CD4-positive, alpha-beta T cell treated with Interleukin-6 for 4 hours (primary cell): ENCODE data around the gene DARS2.
"Not testable (repeated sequence)": the region's sequence is repeated elsewhere in the genome, so short reads cannot be mapped to it uniquely, and the experiment has no call there.

ENCODE experiments used
- DNase-seq: peaks from one replicate; pipeline ENCODE4 v3.0.0-alpha.2; 2020; ENCODE audit warnings: mixed read lengths

Gene DARS2

GRCh38 chr1:173862769-173863223 is 38.3 kb downstream of the DARS2 start:
- DNase-seq = no peak

- no peak for DNase-seq
Measured at GRCh38 chr1:173863224-173864161, 39.0 kb downstream of the DARS2 start.

DNA sequence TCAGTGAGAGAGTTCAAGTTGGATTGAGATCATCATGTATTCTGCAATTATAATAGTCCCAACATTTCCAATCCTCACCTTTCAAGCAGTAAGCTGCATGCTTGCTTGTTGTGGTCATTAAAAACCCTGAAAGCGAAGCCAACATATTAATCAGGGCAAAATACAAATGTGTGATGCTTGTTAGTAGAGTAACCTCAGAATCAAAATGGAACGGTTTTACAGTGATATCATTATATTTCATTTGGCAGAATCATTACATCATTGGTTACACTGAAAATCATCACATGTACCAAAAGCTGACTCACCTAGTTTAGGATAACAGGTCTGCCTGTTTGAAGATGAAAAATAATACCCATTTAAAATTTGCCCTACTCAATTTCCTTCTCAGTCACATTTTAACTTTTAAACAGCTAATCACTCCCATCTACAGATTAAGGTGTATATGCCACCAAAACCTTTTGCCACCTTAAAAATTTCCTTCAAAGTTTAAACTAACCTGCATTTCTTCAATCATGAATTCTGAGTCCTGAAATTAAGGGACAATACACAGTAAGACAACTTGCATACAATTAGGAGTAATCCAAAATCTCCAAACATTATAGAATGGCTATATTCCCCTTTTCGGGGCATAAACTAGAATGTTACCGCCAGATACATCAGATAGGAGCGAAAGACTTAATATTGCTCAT is 39.9 kb downstream of the DARS2 start:
- DNase-seq = no peak

DNA sequence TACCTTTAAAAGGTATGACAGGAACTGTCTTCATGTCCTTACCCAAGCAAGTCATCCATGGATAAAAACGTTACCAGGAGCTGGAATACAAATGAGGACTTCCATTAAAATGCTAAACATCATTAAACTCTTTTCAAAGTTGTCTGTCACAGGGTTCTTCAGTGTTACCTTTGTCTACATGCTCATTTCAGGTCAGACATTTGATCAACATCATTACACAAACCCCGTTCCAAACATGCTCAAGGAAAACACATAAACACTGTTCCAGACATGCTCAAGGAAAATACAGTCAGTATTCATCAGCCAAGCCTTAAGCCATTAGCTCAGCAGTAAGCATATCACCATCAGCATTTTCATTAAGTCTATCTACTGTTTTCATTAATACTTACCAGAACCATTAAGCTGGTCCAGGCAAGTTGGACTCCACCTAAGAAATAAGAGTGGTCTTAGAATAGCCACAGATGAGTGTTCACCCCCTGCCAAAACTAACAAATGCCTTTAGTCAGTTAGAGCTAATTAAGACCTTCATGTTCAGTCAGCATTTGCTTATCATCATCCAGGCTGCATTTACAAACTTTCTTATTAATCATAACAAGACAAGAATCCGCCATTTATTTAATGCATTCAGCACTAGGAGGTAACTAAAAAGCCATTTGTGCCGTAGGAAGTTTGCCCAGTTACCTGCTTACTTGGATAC is 41.1 kb downstream of the DARS2 start:
- DNase-seq = no peak

DNA sequence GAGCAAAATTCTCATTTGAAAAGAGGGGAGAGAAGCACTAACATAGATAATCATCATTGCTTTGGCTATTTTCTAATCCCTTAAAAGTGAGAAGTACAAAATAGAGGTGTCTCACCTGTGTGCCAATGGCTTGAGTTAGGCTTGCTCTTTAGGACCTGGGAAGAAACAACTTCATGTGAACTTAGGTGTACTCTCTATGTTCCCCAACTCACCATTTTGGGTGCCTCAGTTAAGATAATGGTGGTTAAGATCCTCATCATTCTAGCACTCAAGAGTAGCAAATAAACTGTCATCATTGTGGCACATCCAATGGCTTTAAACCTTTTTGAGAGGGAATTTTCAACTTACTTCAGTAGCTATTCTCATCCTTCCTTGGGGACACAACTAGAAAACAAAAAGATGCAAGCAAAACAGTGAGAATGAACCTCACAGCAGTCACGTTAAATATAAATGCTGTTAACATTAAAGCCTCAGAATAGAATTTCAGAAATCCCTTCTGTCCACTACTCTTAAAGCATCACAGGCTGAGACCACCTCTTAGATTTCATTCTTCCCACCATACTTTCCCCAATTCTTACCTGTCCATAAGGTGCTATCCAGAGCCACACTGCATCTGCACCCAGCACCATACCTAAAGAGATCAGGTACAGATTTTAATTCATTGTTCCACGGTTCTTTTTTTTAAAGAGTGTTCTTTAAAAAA is 42.1 kb downstream of the DARS2 start:
- no peak for DNase-seq

DNA sequence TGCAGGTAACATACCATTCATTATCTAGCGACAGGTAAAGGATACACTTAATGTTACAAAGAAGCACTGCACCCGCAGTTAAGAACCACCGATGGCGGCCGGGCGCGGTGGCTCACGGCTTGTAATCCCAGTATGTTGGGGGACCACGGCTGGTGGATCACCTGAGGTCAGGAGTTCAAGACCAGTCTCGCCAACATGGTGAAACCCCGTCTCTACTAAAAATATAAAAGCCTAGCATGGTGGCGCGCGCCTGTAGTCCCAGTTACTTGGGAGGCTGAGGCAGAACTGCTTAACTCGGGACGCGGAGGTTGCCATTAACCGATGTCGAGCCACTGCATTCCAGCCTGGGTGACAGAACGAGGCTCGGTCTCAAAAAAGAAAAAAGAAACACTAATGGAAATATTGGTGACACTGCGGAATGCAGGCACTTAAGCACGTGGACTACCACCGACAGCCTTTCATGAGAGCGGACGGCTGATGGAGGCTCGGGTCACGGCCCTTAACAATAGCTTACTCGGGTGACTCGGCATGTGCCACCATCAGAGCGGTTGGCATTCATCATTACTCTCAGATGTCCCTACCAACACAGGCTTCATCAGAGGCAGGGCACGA is 42.8 kb downstream of the DARS2 start:
- no peak for DNase-seq

DNA sequence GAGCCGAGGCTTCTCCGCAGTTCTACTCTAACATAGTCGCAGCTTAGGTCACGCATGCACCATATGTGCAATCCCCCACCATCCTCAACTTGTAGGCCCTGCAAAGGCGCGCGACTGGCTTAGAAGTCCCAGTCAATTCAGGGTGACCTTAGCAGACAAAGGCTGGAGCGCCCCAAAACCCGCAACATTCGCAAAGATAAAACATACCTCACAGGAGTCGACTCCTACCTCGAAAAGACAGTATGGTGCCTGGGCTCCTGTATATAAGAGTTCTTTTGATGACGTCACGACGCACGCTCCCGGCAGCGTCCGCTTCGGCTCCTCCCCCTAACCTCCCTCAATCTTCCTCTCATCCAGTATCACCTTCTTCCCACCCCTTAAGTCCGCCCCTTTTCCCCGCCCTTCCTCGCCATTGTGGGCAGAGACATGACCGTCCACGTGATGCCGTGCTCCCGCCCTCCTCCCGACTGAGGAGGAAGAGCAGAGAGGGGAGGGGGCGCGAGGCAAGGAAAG is 43.3 kb downstream of the DARS2 start, which contains the start of gene GAS5:
Gene GAS5 (minus strand): TSS at position 237 of the 513 bp plus-strand sequence.
- peak; percentile 100 for DNase-seq

DNA sequence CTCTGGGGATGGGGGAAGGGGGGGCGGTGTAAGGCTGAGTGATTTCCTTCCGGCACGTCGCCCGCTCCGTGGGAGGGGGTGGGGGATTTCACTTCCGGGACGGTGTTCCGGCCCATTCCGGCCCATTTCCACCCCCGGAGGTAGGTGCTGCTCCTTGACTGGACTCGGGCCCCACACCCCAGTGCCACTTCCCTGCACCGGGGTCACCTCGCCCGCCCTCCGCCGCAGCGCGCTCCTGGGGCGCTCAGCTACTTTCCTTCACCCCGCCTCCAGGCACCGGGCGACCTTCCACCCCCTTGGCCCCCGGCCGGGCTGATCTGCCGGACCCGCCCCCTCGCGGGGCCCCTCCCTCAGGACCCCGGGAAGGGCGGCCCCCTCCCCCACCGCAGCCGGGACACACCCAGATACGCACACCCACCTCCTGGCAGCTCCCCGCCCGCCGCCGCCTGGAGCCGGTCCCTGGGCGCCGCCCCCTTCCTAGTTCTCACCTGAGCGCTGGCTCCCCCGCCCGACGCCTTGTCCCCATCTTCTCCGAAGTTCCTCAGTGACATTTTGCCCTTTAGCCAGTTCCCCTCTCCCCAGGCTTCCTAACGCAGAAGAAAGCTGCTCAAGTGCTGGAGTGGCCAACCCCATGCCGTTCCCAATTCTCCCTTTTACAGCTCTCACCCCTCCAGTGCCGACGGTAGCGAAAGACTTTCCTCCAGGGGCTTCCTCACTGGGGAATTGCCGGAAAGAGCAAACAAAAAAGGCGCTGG is 44.0 kb downstream of the DARS2 start, which contains the start of gene ZBTB37:
Gene ZBTB37 (plus strand): TSS at position 115 of the 755 bp plus-strand sequence. CDS start 1,846 bp downstream, outside the sequence.
- peak; percentile 98 for DNase-seq

DNA sequence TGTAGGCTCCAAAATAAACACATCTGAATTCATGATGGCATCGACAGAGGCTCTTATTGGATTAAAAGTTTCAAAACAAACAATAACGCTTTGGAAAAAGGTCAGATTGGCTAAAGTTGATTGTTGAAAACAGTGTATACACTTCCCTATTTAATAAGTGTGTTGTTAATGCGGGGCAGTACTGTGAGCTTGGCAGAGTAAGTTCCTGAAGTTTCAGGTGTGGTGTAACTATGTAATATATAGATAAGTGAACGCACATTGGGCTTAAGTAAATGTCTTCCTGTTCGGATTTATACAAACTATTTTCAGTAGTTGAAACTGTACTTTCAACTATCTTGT is 44.5 kb downstream of the DARS2 start:
- DNase-seq = no peak

- DNase-seq = peak; percentile 35
Measured at GRCh38 chr1:173870252-173871075, 46.0 kb downstream of the DARS2 start.

DNA sequence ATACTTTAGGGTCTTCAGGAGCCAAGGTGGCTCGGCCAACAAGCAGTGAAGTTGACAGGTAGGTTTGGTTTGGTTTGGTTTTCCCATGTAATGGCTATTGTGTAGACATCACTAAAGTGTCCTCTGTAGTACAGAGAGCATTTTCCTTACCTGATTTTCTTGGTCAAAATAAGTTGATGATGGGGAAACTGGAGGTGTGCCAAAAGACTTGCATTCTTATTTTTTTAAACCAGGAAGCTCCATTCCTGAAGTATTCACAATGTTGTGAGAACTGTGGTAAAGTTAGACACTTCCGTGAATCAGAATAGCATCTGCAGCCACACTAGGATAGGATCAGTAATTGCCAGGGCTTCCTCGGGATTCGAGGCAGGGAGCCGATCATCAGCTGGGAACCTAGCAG is 46.6 kb downstream of the DARS2 start:
- no peak for DNase-seq

GRCh38 chr1:173871500-173871899 is 47.0 kb downstream of the DARS2 start:
- DNase-seq = no peak

- no peak for DNase-seq
Measured at GRCh38 chr1:173876732-173877131, 52.3 kb downstream of the DARS2 start.

GRCh38 chr1:173878251-173878650 is 53.8 kb downstream of the DARS2 start:
- DNase-seq = no peak

DNA sequence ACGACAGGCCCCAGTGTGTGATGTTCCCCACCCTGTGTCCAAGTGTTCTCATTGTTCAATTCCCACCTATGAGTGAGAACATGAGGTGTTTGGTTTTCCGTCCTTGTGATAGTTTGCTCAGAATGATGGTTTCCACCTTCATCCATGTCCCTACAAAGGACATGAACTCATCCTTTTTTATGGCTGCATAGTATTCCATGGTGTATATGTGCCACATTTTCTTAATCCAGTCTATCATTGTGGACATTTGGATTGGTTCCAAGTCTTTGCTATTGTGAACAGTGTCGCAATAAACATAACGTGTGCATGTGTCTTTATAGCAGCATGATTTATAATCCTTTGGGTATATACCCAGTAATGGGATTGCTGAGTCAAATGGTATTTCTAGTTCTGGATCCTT is 56.6 kb downstream of the DARS2 start:
- DNase-seq = not testable (repeated sequence)

DNA sequence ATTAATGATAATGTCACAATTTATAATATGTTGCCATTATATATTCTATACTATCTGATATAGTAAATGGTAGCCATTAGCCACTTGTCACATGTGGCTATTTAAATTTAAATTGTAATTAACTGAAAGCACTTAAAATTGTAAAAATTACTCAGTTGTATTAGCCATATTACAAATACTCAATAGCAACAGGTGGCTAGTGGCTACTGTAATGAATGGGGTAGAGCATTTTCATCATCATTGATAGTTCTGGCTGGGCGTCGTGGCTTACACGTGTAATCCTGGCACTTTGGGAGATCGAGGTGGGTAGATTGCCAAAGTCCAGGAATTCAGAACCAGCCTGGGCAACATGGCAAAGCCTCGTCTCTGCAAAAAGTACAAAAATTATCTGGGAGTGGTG is 60.2 kb downstream of the DARS2 start:
- DNase-seq = no peak

GRCh38 chr1:173886746-173887611 is 62.5 kb downstream of the DARS2 start:
- no peak for DNase-seq

DNA sequence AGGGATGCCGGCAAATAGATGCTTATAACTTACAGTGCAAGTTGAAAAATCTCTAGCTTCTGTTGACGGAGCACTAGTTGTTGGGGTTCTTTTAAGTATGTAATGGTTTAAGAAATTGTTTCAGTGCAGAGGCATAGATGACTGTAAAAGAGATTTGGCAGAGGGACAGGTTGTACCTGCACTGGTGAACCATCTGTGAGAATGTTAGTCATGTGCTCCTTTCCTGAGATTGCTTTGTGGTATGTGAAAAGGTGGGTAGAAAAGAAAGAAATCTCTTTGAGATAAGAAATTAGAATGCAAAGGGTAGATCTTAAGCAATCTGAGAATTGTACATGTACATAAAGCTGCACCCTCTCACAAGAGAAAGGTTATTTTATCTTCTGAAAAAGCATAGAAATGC is 63.2 kb downstream of the DARS2 start:
- no peak for DNase-seq

- DNase-seq = no peak
Measured at GRCh38 chr1:173888749-173889148, 64.3 kb downstream of the DARS2 start.
